HG03571 (cell line): ENCODE data around the gene PARG.
"Not testable (repeated sequence)": the region's sequence is repeated elsewhere in the genome, so short reads cannot be mapped to it uniquely, and the experiment has no call there.

ENCODE experiments used
- ATAC-seq: cut with Tn5 transposase; IDR thresholded peaks from one replicate; pipeline ENCODE4 v1.9.1; 2021; ENCODE audit not compliant: unreplicated experiment

Gene PARG

GRCh38 chr10:49831352-49832035 is 110.3 kb downstream of the PARG start:
- ATAC-seq, result no peak

- ATAC-seq, result no peak
These were observed 111.0 kb downstream of the PARG start for GRCh38 chr10:49830846-49831245.

GRCh38 chr10:49830016-49830415 is 111.8 kb downstream of the PARG start:
- no peak for ATAC-seq

- ATAC-seq, result no peak
These were observed 114.5 kb downstream of the PARG start for GRCh38 chr10:49827297-49827696.

- no peak for ATAC-seq
These were observed 122.4 kb downstream of the PARG start for GRCh38 chr10:49819234-49819958.

- ATAC-seq, result no peak
These were observed 124.0 kb downstream of the PARG start for GRCh38 chr10:49817845-49818244.

GRCh38 chr10:49803988-49804387 is 137.8 kb downstream of the PARG start:
- no peak for ATAC-seq

- ATAC-seq, result no peak
These were observed 143.6 kb downstream of the PARG start for GRCh38 chr10:49798275-49798674.

GRCh38 chr10:49791100-49791499 is 150.7 kb downstream of the PARG start:
- no peak for ATAC-seq

- ATAC-seq, result no peak
These were observed 157.1 kb downstream of the PARG start for GRCh38 chr10:49784681-49785080.

- no peak for ATAC-seq
These were observed 158.2 kb downstream of the PARG start for GRCh38 chr10:49783645-49784044.

GRCh38 chr10:49781247-49781646 is 160.6 kb downstream of the PARG start:
- no peak for ATAC-seq

GRCh38 chr10:49778197-49778596 is 163.6 kb downstream of the PARG start:
- ATAC-seq, result no peak

- ATAC-seq, result no peak
These were observed 165.0 kb downstream of the PARG start for GRCh38 chr10:49776851-49777250.

GRCh38 chr10:49775014-49775413 is 166.8 kb downstream of the PARG start:
- no peak for ATAC-seq

- not testable (repeated sequence) for ATAC-seq
These were observed 168.9 kb downstream of the PARG start for GRCh38 chr10:49772944-49773343.

- not testable (repeated sequence) for ATAC-seq
These were observed 170.8 kb downstream of the PARG start for GRCh38 chr10:49771046-49771445.

- no peak for ATAC-seq
These were observed 172.1 kb downstream of the PARG start for GRCh38 chr10:49769692-49770091.

- no peak for ATAC-seq
These were observed 173.1 kb downstream of the PARG start for GRCh38 chr10:49768731-49769130.

- ATAC-seq, result no peak
These were observed 173.5 kb downstream of the PARG start for GRCh38 chr10:49768329-49768728.
